Activated CD4-positive, alpha-beta memory T cell treated with anti-CD3 and anti-CD28 coated beads for 36 hours (primary cell): ENCODE measurements around the gene GPR37L1. TPM values are rescaled to one million over a fixed set of nuclear protein-coding genes. Genes with fewer than 3 reads are reported as not detected.
"Not testable (repeated sequence)": the region's sequence is repeated elsewhere in the genome, so short reads cannot be mapped to it uniquely, and the experiment has no call there.

Source experiments
- CTCF ChIA-PET: fragments of 350-600 bp; sonication (Branson Sonifier 250); formaldehyde crosslinking; loops from one replicate; lab custom pipeline; 2021; ENCODE audit warnings: antibody characterized with exemption, inconsistent platforms; lab: Charles Lee
- POLR2A ChIA-PET: fragments of 350-600 bp; sonication (Branson Sonifier 250); formaldehyde crosslinking; loops from one replicate; lab custom pipeline; 2021; ENCODE audit warnings: antibody characterized with exemption; lab: Charles Lee
- DNase-seq: peaks from one replicate; pipeline ENCODE4 v3.0.0-alpha.2; 2020
- H3K27ac Mint-ChIP-seq: one replicate; pipeline ENCODE4 v1.8.0; 2021; ENCODE audit warnings: mixed read lengths
- H3K27me3 Mint-ChIP-seq: one replicate; pipeline ENCODE4 v1.8.0; 2021; ENCODE audit warnings: mixed read lengths
- H3K36me3 Mint-ChIP-seq: one replicate; pipeline ENCODE4 v1.8.0; 2021; ENCODE audit warnings: mixed read lengths
- H3K4me1 Mint-ChIP-seq: one replicate; pipeline ENCODE4 v1.8.0; 2021; ENCODE audit warnings: low read depth, mixed read lengths
- H3K4me3 Mint-ChIP-seq: one replicate; pipeline ENCODE4 v1.8.0; 2021; ENCODE audit warnings: mild to moderate bottlenecking, mixed read lengths
- H3K9me3 Mint-ChIP-seq: one replicate; pipeline ENCODE4 v1.8.0; 2021; ENCODE audit warnings: mixed read lengths
- intact Hi-C: fragments of 100-400 bp; cut with micrococcal nuclease; formaldehyde crosslinking; loops from one replicate; pipeline ENCODE4 v1.15.1; 2023
- total RNA-seq, 2 experiments: library from RNA; stranded (reverse); gene quantifications; one replicate each; pipeline ENCODE4 v1.2.3, GENCODE V29; 2021

Gene GPR37L1
- total RNA-seq, 2 experiments from 2014 or later, result not detected

- intact Hi-C loops, result loop anchor here (10.0 kb wide), 1 partner anchor 535 kb away; the partner anchor contains the start of gene SYT2
- Mint-ChIP-seq H3K9me3 (no peaks in the 10 kb centered on the region), H3K4me3 (no peak overlapping the region), H3K27me3 (no peaks in the 10 kb centered on the region), H3K27ac (no peak overlapping the region), H3K4me1 (peaks cover 8% of the 10 kb centered on the region), H3K36me3 (no peaks in the 10 kb centered on the region)
- DNase-seq, result no peak
- CTCF ChIA-PET, result interaction anchor here (0.6 to 2.5 kb wide), 7 partner anchors 9 to 63 kb away, joined by 3 to 13 read pairs (median 4); partner anchors contain the start of genes LGR6 and PTPN7
- POLR2A ChIA-PET, result interaction anchor here (0.6 to 1.6 kb wide), 2 partner anchors 25 to 41 kb away, joined by 3 read pairs; no protein-coding TSS in a partner anchor
These were observed 57.4 kb downstream of the GPR37L1 start for GRCh38 chr1:202179828-202180750.

- intact Hi-C loops, result loop anchor here (10.0 kb wide), 1 partner anchor 534 kb away; the partner anchor contains the start of gene SYT2
- H3K9me3 Mint-ChIP-seq, H3K4me1 Mint-ChIP-seq, H3K4me3 Mint-ChIP-seq, H3K27me3 Mint-ChIP-seq, H3K36me3 Mint-ChIP-seq, DNase-seq, H3K27ac Mint-ChIP-seq: not testable (repeated sequence)
- ChIA-PET POLR2A (interaction anchor here (0.6 to 1.6 kb wide), 2 partner anchors 25 to 41 kb away, joined by 3 read pairs; no protein-coding TSS in a partner anchor), CTCF (interaction anchor here (0.7 to 2.5 kb wide), 5 partner anchors 9 to 63 kb away, joined by 3 to 13 read pairs (median 4); partner anchors contain the start of genes LGR6 and PTPN7)
These were observed 58.0 kb downstream of the GPR37L1 start for GRCh38 chr1:202180751-202181139.

- DNase-seq, result no peak
- Mint-ChIP-seq H3K9me3 (no peaks in the 10 kb centered on the region), H3K27ac (no peak overlapping the region), H3K4me3 (no peak overlapping the region), H3K27me3 (no peaks in the 10 kb centered on the region), H3K4me1 (peaks cover 8% of the 10 kb centered on the region), H3K36me3 (no peaks in the 10 kb centered on the region)
- intact Hi-C loops, result loop anchor here (10.0 kb wide), 1 partner anchor 533 kb away; the partner anchor contains the start of gene SYT2
- ChIA-PET CTCF (interaction anchor here (0.7 to 2.5 kb wide), 2 partner anchors 11 to 691 kb away, joined by 3 to 13 read pairs; partner anchors contain the start of gene LGR6), POLR2A (no interaction called here)
These were observed 58.9 kb downstream of the GPR37L1 start for GRCh38 chr1:202181586-202181985.

- no peaks in the 10 kb centered on the region for H3K36me3 Mint-ChIP-seq
- peaks cover 8% of the 10 kb centered on the region for H3K4me1 Mint-ChIP-seq
- no peak overlapping the region for H3K27ac Mint-ChIP-seq
- POLR2A ChIA-PET, result interaction anchor here (0.8 kb wide), 1 partner anchor 15 kb away, joined by 3 read pairs; no protein-coding TSS in a partner anchor
- no peaks in the 10 kb centered on the region for H3K9me3 Mint-ChIP-seq
- intact Hi-C loops, result loop anchor here (10.0 kb wide), 1 partner anchor 533 kb away; the partner anchor contains the start of gene SYT2
- CTCF ChIA-PET, result interaction anchor here (1.3 to 2.5 kb wide), 2 partner anchors 11 to 20 kb away, joined by 5 to 13 read pairs; partner anchors contain the start of gene LGR6
- H3K27me3 Mint-ChIP-seq, result no peaks in the 10 kb centered on the region
- no peak for DNase-seq
- no peak overlapping the region for H3K4me3 Mint-ChIP-seq
These were observed 59.5 kb downstream of the GPR37L1 start for GRCh38 chr1:202182040-202182877.

Other genes starting within 250 kb of the GPR37L1 start
- gene SHISA4, start 234.0 kb upstream of the GPR37L1 start, total RNA-seq, result under 1 TPM; 0.27 to 0.59 TPM
- not detected for gene LMOD1, start 176.4 kb upstream of the GPR37L1 start, total RNA-seq
- gene TIMM17A, start 167.4 kb upstream of the GPR37L1 start, total RNA-seq, result 10 to 100 TPM; 66.5 to 67.2 TPM
- gene RNPEP, start 140.3 kb upstream of the GPR37L1 start, total RNA-seq, result 10 to 100 TPM; 48.3 to 50.1 TPM
- under 1 TPM; 0.12 to 0.46 TPM for gene ELF3, start 112.3 kb upstream of the GPR37L1 start, total RNA-seq
- 10 to 100 TPM; 38.2 to 40.4 TPM for gene ARL8A, start 21.8 kb downstream of the GPR37L1 start, total RNA-seq
- gene PTPN7, start 37.7 kb downstream of the GPR37L1 start, total RNA-seq, result 100 to 1,000 TPM; 197 to 199 TPM
- gene LGR6, start 70.9 kb downstream of the GPR37L1 start, total RNA-seq, result under 1 TPM; 0.05 to 0.10 TPM
- 100 to 1,000 TPM; 109 to 113 TPM for gene UBE2T, start 219.0 kb downstream of the GPR37L1 start, total RNA-seq
- 1 to 10 TPM; 8.2 to 8.6 TPM for gene PPP1R12B, start 225.8 kb downstream of the GPR37L1 start, total RNA-seq